ENCODE data around the gene FAM20C. TPM values are rescaled to one million over a fixed set of nuclear protein-coding genes. Genes with fewer than 3 reads are reported as not detected.

The FAM20C gene
- total RNA-seq, 1 donor from 2014 or later: 0.11 TPM

GRCh38 chr7:214410-215212 is 22.2 kb downstream of the FAM20C start:
- ATAC-seq (ENCODE audit: low read depth) (no peak), DNase-seq (no peak)
- H3K27me3 Mint-ChIP-seq: no peaks in the 10 kb centered on the region
- H3K4me1 Mint-ChIP-seq: no peaks in the 10 kb centered on the region
- no peaks in the 10 kb centered on the region for H3K36me3 Mint-ChIP-seq (ENCODE audit: low read depth)
- no peaks in the 10 kb centered on the region for H3K9me3 Mint-ChIP-seq
- no peak overlapping the region for H3K27ac Mint-ChIP-seq
- ChIA-PET CTCF (no interaction called here), POLR2A (interaction anchor here (0.7 kb wide), 1 partner anchor 14 kb away, joined by 3 read pairs; no protein-coding TSS in a partner anchor)
- no peak overlapping the region for H3K4me3 Mint-ChIP-seq
- TF ChIP-seq CTCF (IDR thresholded peaks at IDR 0.05): no peak
- intact Hi-C loops (cut with micrococcal nuclease): no loop called here

DNA sequence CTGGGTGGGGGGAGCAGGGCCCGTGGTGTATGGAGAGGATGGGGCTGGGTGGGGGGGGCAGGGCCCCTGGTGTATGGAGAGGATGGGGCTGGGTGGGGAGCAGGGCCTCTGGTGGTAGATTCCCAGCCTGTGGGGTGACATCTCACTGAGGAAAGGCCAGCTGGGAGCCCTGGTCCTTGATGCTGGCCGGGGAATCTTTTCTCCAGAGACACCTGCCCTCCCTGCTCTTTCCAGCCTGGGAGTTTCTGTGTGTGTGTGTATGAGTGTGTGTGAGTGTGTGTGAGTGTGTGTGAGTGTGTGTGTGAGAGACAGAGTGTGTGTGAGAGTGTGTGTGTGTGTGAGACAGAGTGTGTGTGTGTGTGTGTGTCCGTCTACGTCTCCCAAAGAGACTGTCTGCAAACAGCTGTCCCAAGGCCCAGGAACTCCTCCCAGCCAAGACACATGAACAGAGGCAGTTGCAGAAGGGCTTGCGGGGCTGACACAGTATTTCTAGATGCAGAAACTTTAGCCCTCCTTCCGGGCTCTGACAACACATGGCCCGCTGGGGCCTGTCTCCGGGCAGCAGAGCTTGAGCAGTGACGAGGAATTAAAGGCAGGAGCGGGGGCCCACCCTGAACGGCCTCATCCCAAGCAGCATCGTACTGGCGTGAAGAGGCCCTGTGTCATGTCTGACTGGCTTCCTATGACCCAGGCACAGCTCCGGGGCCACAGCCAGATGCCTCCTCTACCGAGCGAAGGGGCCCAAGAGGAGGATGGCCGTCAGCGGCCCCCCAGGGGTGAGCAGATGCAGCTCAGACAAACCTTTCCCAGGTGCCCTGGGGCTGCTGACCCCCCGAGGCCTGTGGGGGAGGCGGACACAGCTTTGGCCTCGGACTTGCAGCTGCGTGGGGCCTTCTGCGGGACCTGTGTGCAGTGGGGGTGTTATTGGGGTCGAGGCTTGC is 24.3 kb downstream of the FAM20C start:
- Mint-ChIP-seq H3K27ac (no peak overlapping the region), H3K4me1 (no peaks in the 10 kb centered on the region), H3K9me3 (no peaks in the 10 kb centered on the region), H3K27me3 (no peaks in the 10 kb centered on the region), H3K36me3 (ENCODE audit: low read depth) (no peaks in the 10 kb centered on the region), H3K4me3 (no peak overlapping the region)
- ATAC-seq (ENCODE audit: low read depth): no peak
- POLR2A ChIA-PET: no interaction called here
- DNase-seq: no peak
- intact Hi-C loops (cut with micrococcal nuclease): no loop called here
- no peak for TF ChIP-seq CTCF (IDR thresholded peaks at IDR 0.05)
- CTCF ChIA-PET: no interaction called here

DNA sequence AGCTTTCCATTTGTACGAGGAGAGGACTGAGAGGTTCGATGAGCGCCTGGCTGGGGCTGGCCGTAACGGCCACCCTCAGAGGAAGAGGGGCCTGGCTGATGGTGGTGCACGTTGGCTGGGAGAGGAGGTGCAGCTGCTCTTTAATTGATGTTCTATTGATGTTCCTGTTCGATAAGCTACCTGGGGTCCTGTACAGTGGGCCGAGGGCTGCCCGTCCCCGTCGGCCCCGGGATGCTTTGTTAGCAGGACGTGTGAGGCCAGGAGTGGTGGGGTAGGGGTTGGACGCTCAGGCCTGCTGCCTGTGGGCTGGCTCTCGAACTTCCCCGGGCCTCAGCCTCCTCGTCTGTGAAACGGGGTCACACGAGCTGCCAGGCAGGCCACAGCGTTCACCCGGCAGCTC is 25.4 kb downstream of the FAM20C start:
- POLR2A ChIA-PET: no interaction called here
- CTCF ChIA-PET: no interaction called here
- DNase-seq (no peak), ATAC-seq (ENCODE audit: low read depth) (no peak)
- TF ChIP-seq CTCF (IDR thresholded peaks at IDR 0.05): no peak
- no peaks in the 10 kb centered on the region for H3K36me3 Mint-ChIP-seq (ENCODE audit: low read depth)
- no peaks in the 10 kb centered on the region for H3K27me3 Mint-ChIP-seq
- no peaks in the 10 kb centered on the region for H3K4me1 Mint-ChIP-seq
- H3K9me3 Mint-ChIP-seq: no peaks in the 10 kb centered on the region
- no peak overlapping the region for H3K4me3 Mint-ChIP-seq
- no peak overlapping the region for H3K27ac Mint-ChIP-seq
- intact Hi-C loops (cut with micrococcal nuclease): no loop called here

DNA sequence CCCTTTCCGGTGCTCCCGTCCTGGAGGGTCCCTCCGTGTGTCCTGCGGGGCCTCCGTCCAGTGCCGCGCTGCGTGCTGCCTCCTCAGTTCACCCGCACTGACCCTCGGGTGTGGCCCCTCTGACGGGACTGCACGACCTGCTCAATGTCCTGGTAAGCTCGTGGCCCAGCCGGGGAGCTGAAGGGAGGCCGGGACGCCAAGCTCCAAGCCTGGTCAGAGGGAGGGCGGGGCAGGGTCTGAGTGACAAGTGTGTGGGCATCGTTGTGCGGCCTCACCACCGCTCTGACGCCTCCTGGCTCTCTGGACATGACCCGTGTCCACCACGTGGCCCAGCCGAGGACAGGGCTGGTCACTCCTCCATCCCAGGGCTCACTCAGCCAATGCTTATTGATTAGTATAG is 25.9 kb downstream of the FAM20C start:
- no peak for TF ChIP-seq CTCF (IDR thresholded peaks at IDR 0.05)
- CTCF ChIA-PET: no interaction called here
- Mint-ChIP-seq H3K4me3 (no peak overlapping the region), H3K27me3 (no peaks in the 10 kb centered on the region), H3K9me3 (no peaks in the 10 kb centered on the region), H3K36me3 (ENCODE audit: low read depth) (no peaks in the 10 kb centered on the region), H3K4me1 (no peaks in the 10 kb centered on the region), H3K27ac (no peak overlapping the region)
- POLR2A ChIA-PET: no interaction called here
- ATAC-seq (ENCODE audit: low read depth): no peak
- DNase-seq: no peak
- intact Hi-C loops (cut with micrococcal nuclease): no loop called here

DNA sequence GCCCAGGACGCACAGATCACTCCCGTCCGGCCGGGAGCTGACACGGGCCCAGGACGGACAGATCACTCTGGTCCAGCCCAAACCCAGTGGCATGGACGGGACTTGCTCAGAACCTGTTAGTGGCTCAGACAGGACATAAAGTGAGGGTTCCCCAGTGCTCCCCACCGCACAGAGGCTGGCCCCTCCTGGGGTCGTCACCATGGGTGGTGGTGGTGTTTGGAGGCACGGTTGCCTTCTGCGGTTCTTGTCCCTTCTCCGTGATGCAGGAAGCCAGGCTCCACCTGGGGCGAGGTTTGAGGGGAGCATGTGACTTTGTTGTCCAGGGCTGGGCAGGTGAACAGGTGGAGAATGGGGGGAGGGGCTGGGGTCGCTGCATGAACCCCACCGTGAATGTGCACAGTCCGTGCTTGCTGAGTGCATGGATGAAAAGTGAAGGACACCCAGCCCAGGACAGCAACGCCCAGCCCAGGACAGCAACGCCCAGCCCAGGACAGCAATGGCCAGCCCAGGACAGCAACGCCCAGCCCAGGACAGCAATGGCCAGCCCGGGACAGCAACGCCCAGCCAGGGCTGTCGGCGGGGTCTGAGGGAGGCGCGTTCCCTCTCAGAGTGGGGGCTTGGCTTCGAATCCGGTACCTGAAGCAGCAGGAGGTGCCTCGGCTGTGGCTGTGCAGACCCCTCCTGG is 26.7 kb downstream of the FAM20C start:
- ChIA-PET CTCF (no interaction called here), POLR2A (no interaction called here)
- Mint-ChIP-seq H3K36me3 (ENCODE audit: low read depth) (no peaks in the 10 kb centered on the region), H3K27me3 (no peaks in the 10 kb centered on the region), H3K4me1 (no peaks in the 10 kb centered on the region), H3K27ac (no peak overlapping the region), H3K4me3 (no peak overlapping the region), H3K9me3 (no peaks in the 10 kb centered on the region)
- DNase-seq (no peak), ATAC-seq (ENCODE audit: low read depth) (no peak)
- TF ChIP-seq CTCF (IDR thresholded peaks at IDR 0.05): no peak
- intact Hi-C loops (cut with micrococcal nuclease): no loop called here
